Measurements from ENCODE around the gene ATF5. TPM values are rescaled to one million over a fixed set of nuclear protein-coding genes. Genes with fewer than 3 reads are reported as not detected.

The ATF5 gene
- total and polyA plus RNA-seq, 2 of the 8 experiments (the other 6 are each of a cell fraction or from before 2014, with no cell fraction given): 6.2 to 13.1 TPM

- Histone ChIP-seq H4K20me1 (replicated peaks in 1 of 2; ENCODE audit: control insufficient read depth in 1 of 2, insufficient read depth in 2 of 2, low read length in 2 of 2) (peaks cover 0 to 5% of the 10 kb centered on the region in 2 experiments), H3K27me3 (replicated peaks in 1 of 4; ENCODE audit: control insufficient read depth in 3 of 4, extremely low read depth in 1 of 4, insufficient read depth in 3 of 4, low read length in 3 of 4) (peaks cover 0 to 11% (median 6%) of the 10 kb centered on the region in 4 experiments; a peak in 4 of 7 replicates), H2BK12ac (ENCODE audit: low read depth, low read length) (no peak overlapping the region; the same call in 1 of the 2 replicates), H3K4me3 (ENCODE audit: extremely low read depth in 1 of 4, insufficient read depth in 2 of 4, low read depth in 3 of 4, low read length in 4 of 4) (peak overlapping the region; percentile 35 to 61 (median 42)), H3K4me1 (replicated peaks in 1 of 4; ENCODE audit: control insufficient read depth in 3 of 4, insufficient read depth in 4 of 4, low read length in 3 of 4) (peaks cover 0 to 10% (median 8%) of the 10 kb centered on the region in 4 experiments; a peak in 5 of 7 replicates), H3K56ac (replicated peaks; ENCODE audit: insufficient read length, low read depth, low read length) (no peak overlapping the region), H4K8ac (ENCODE audit: extremely low read depth, insufficient read depth, low read length) (peak overlapping the region; percentile 93; the same call in 1 of the 2 replicates), H3K9me3 (ENCODE audit: insufficient read depth in 2 of 2, low read depth in 1 of 2, low read length in 1 of 2) (peaks cover 0 to 10% of the 10 kb centered on the region in 2 experiments; a peak in 3 of 4 replicates), H4K91ac (replicated peaks; ENCODE audit: insufficient read length, low read length) (peak overlapping the region; percentile 95), H3K23me2 (ENCODE audit: low read depth, low read length) (peaks cover 2% of the 10 kb centered on the region; the same call in 1 of the 2 replicates), H2BK5ac (ENCODE audit: low read depth, low read length) (peak overlapping the region; percentile 75; the same call in 1 of the 2 replicates), H2AK5ac (ENCODE audit: low read depth, low read length) (no peak overlapping the region), H2BK120ac (replicated peaks; ENCODE audit: low read depth, low read length) (no peak overlapping the region), H4K5ac (ENCODE audit: insufficient read length, low read depth, low read length) (peak overlapping the region; percentile 48), H3K23ac (ENCODE audit: insufficient read length) (no peak overlapping the region), H3K4ac (replicated peaks; ENCODE audit: insufficient read length, low read depth, low read length) (peak overlapping the region; percentile 69), H3K79me1 (ENCODE audit: low read depth, low read length) (no peaks in the 10 kb centered on the region), H2AFZ (ENCODE audit: low read length) (peak overlapping the region; percentile 95; the same call in 1 of the 2 replicates), H2BK20ac (ENCODE audit: low read length) (no peak overlapping the region), H3K4me2 (ENCODE audit: insufficient read depth in 1 of 2, low read depth in 2 of 2, low read length in 2 of 2) (peak overlapping the region; percentile 65 to 95), H3K79me2 (ENCODE audit: control insufficient read depth in 1 of 2, insufficient read depth in 2 of 2, low read length in 2 of 2) (no peaks in the 10 kb centered on the region), H3K9ac (replicated peaks in 1 of 4; ENCODE audit: extremely low read depth in 1 of 4, low read depth in 3 of 4, low read length in 3 of 4) (peak overlapping the region in 1 of 4 experiments; percentile 48; a peak in 2 of 7 replicates), H3K27ac (ENCODE audit: low read depth, low read length) (no peak overlapping the region), H3K18ac (ENCODE audit: extremely low read depth, low read length) (peak overlapping the region; percentile 90), H3K36me3 (ENCODE audit: control insufficient read depth in 2 of 4, insufficient read depth in 4 of 4, low read length in 3 of 4) (peaks cover 0 to 10% (median under 1%) of the 10 kb centered on the region in 4 experiments; a peak in 4 of 8 replicates), H3K14ac (ENCODE audit: insufficient read length) (no peak overlapping the region), H2BK15ac (ENCODE audit: low read length) (peak overlapping the region; percentile 95; the same call in 1 of the 2 replicates)
- DNase-seq (ENCODE audit: low read depth in 1 of 2, low spot score in 2 of 2) (peak in 1 of 2 experiments; percentile 95), FAIRE-seq (no peak)
- POLR2A ChIA-PET (ENCODE audit: partially characterized antibody): interaction anchor here (0.8 to 9.5 kb wide), 18 partner anchors 9 to 42 kb away, joined by 3 to 82 read pairs (median 6); partner anchors contain the start of genes AKT1S1, ATF5, NUP62 and TBC1D17
- CTCF ChIA-PET (ENCODE audit: partially characterized antibody): interaction anchor here (0.8 to 2.2 kb wide), 16 partner anchors 9 to 245 kb away, joined by 3 to 9 read pairs (median 3); partner anchors contain the start of genes AKT1S1 and PTOV1
- WGBS, 2 experiments (ENCODE audit: extremely low coverage in 1 of 2, insufficient coverage in 1 of 2, insufficient read length in 1 of 2, insufficient replicate concordance in 2 of 2, low coverage in 1 of 2, low lambda C conversion rate in 2 of 2, missing lambda C conversion rate in 1 of 2): 33% methylated on average over 24 of the region's 69 CpGs; no CpG with 5 or more reads in 1 of the 2 experiments
- TF ChIP-seq E2F6 (IDR thresholded peaks at IDR 0.05) (peak; percentile 4; the same call in 1 of the 2 replicates), NANOG (IDR thresholded peaks at IDR 0.05; ENCODE audit: insufficient read depth, low read depth, low read length, poor library complexity, severe bottlenecking) (no peak), TBP (IDR thresholded peaks at IDR 0.05; ENCODE audit: low read depth, low read length) (peak; percentile 4; the same call in 1 of the 2 replicates), RBBP5 (IDR thresholded peaks at IDR 0.05; ENCODE audit: borderline replicate concordance, low read depth, low read length) (peak; percentile 67; the same call in 1 of the 2 replicates), JUND (IDR thresholded peaks at IDR 0.05; ENCODE audit: low read length) (no peak; the same call in 1 of the 2 replicates), ATF2 (IDR thresholded peaks at IDR 0.05; ENCODE audit: low read length) (no peak; the same call in 1 of the 2 replicates)
These were observed 38.4 kb upstream of the ATF5 start for GRCh38 chr19:49890349-49891311.

Data from H1 (cell line).